Fibroblast of villous mesenchyme (primary cell): ENCODE data around the gene SLC6A13. TPM values are rescaled to one million over a fixed set of nuclear protein-coding genes. Genes with fewer than 3 reads are reported as not detected.
"Not testable (repeated sequence)": the region's sequence is repeated elsewhere in the genome, so short reads cannot be mapped to it uniquely, and the experiment has no call there.

Source experiments
- DNase-seq: peaks from one replicate; pipeline ENCODE4 v3.0.0-alpha.2; 2010; ENCODE audit warnings: low read depth
- H3K4me3 ChIP-seq: 2 replicates; pipeline ENCODE4 v1.5.1; 2011; ENCODE audit warnings: low read depth, mild to moderate bottlenecking, low read length
- CTCF ChIP-seq: IDR thresholded peaks from 2 replicates; pipeline ENCODE4 v1.5.1; 2012; ENCODE audit warnings: low read depth, mild to moderate bottlenecking, low read length; ENCODE audit not compliant: insufficient read depth
- total RNA-seq: library from RNA; depleted of rRNA; stranded (reverse); fragments of >200 nt; gene quantifications from 2 replicates; pipeline ENCODE4 v1.2.3, GENCODE V29; 2012

SLC6A13 gene
- total RNA-seq, 1 donor = not detected

DNA sequence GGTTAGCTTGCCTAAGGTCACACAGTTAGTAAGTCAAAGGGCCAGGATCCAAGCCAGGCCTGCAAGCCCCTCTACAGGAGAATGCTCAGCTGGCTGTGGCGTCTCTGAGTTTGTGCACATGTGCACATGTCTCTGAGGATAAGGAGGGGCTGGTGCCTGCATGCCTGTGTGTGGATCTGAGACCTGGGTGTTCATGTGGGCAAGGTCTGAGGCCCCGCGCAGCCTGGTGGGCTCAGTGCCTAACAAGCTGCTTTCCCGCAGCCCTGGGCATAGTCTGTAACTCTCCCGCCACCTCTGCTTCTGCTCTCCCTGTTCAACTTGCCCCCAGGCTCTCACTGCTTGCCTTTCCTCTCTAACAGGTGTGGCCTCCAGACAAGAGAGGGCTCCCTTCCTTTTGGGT lies 44.4 kb downstream of the SLC6A13 start:
- no peak for TF ChIP-seq CTCF
- DNase-seq = no peak
- no peak overlapping the region for H3K4me3 ChIP-seq

GRCh38 chr12:217029-217428 lies 45.6 kb downstream of the SLC6A13 start:
- H3K4me3 ChIP-seq, DNase-seq: not testable (repeated sequence)

DNA sequence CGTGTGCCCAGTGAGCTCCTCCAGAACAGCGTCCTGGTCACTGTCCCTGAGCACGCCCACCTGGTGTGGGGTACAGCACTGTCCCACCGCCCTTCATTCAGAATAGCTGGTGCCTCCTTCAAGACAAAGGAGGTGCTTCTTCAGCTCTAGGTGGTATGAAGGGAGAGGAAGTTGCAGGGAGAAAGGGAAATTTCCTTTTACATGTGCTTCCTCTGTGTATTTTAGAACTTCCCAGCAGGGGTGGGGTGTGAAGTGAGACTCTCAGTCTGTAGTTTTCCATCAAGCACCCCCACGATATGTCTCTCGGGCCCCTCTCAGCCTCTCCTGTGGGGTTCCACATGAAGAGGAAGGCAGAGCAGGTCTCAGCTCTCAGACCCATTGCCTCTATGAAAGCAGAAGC lies 47.5 kb downstream of the SLC6A13 start:
- TF ChIP-seq CTCF = no peak
- no peak overlapping the region for H3K4me3 ChIP-seq
- DNase-seq = no peak

DNA sequence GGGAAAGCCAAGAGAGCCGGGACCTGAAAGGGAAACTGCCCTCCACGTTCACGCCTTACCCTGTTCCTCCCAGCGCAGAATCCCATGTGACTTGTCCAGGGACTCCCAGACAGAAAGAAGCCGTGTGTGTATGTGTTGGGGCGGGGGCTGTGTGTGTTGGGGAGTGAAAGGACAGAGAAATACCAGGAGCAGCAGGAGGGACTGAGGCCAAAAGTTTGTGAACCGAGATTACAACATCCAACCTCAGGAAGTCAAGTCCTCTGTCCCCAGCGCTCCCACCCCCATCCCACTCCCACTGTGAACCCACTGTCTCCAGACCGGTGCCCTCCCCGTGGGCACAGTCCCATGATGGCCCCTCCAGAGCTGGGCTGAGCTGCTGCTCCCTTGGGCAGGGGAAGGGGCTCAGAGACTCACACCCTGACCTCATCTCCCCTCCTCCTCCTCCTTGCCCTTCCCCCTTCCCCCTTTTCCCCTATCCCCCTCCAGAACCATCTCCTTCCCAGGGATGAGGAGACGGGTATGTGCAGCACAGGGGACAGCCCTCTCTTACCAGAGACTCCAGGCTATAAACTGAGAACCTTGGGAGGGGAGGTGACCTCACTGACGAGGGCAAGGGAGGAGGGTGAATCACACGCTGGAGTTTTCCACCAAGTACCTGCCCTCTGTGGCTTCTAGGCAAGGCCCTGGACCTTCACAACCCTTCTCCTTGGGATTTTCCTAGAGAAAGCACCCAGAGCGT lies 48.5 kb downstream of the SLC6A13 start, which contains the start of gene SLC6A12:
Gene SLC6A12 (minus strand): TSS at position 155 of the 739 bp plus-strand sequence. CDS start 4,171 bp downstream, outside the sequence.
- no peak for TF ChIP-seq CTCF
- peak; percentile 21 for DNase-seq
- H3K4me3 ChIP-seq = no peak within 1 kb of the TSS

DNA sequence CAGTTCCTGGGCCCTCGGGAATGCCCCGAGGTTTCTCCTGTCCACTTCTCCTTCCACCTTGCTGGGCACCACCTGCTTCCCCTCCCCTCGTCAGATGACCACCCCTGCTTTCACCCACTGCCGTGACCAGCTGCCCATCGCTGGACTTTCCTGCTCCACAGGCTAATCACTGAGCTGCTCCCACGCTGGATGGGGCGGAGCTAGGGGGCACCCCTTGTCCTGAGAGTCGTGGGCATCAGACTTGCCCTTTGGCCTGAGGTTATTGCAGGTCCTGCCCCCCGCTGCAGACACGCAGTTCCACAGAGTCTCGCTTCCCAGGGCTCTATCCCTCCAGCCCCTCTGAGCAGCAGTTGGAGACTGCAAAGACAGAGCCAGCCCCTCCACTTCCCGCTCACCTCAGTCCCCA lies 49.1 kb downstream of the SLC6A13 start:
- no peak overlapping the region for H3K4me3 ChIP-seq
- DNase-seq = no peak
- no peak for TF ChIP-seq CTCF

DNA sequence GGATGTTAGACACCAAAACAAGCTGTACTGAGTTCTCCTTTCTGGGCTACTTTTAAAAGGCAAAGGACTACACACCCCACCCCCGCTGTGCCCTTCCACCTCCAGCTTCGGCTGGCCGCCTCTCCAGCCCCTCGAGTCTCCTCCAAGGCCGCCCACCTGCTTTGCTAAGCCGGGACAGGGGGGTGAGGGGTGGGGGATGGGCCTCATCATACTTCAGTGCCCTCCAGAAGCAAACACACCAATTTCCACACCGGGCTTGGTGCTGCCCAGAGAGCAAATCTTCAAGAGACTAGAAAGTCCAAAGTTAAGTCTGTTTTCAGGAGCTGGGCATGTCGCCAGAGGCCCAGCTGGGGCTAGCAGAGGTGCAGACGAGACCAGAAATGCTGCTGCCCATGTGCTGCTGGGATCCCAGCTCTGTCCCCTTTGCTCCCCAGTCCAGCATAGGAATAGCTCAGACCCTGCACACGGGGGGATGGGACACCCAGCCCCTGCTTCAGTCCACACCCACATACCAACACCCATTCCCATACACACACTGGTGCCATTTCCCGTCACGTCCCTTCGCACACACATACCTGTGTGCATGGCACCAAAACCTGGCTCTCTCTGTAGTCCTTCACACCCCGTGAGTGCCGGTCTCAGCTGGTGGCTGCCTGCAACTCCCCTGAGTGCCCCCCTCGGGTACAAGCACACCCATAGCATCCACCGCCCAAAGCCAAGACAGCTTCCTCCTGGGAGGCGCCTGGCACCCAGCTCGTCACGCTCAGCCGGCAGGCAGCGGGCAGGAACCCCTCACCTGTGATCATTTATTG lies 49.7 kb downstream of the SLC6A13 start:
- DNase-seq = peak; percentile 17
- no peak overlapping the region for H3K4me3 ChIP-seq
- TF ChIP-seq CTCF = no peak

DNA sequence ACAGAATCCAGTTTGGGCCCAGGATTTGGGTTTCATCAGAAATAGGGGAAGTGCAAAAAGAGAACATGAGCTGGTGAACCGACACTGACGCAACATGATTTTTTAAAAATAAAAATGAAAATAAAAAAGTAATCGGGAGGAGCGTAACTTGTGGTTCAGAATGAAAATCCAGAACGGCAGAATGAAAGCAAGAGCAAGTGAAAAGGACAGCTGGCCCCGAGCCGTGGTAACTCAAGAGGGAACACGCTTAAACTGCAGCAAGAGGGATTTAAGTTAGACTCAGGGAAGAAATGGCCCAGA lies 50.3 kb downstream of the SLC6A13 start:
- no peak for DNase-seq
- no peak overlapping the region for H3K4me3 ChIP-seq
- TF ChIP-seq CTCF = no peak
